Tibial artery (tissue), 4 donors: Measurements from ENCODE around the gene ZNF486.
"Not testable (repeated sequence)": the region's sequence is repeated elsewhere in the genome, so short reads cannot be mapped to it uniquely, and the experiment has no call there.

Experiments used
- DNase-seq, 2 donors: peaks; one replicate each; pipeline ENCODE4 v3.0.0-alpha.2; 2019
- H3K27ac ChIP-seq, 2 donors: fragments of 200-600 bp; sonication (generic) in 1 of 2; 1 replicate in 1 of 2; 2 replicates in 1 of 2; pipeline ENCODE4 v1.5.1; 2018 to 2019; ENCODE audit warnings: mild to moderate bottlenecking in 1 of 2
- H3K27me3 ChIP-seq, 2 donors: fragments of 200-600 bp; sonication (generic) in 1 of 2; one replicate each; pipeline versions ENCODE4 v1.5.1 to v1.6.0; 2016 to 2019
- H3K36me3 ChIP-seq, 3 donors: fragments of 200-600 bp; sonication (generic) in 2 of 3; one replicate each; pipeline ENCODE4 v1.5.1; 2016 to 2019; ENCODE audit warnings: mild to moderate bottlenecking in 2 of 3
- H3K4me1 ChIP-seq, 4 donors: fragments of 200-600 bp; sonication (generic) in 2 of 4; 1 replicate in 3 of 4; 2 replicates in 1 of 4; pipeline ENCODE4 v1.5.1; 2016 to 2019
- H3K4me3 ChIP-seq, 2 donors: fragments of 200-600 bp; sonication (generic) in 1 of 2; 1 replicate in 1 of 2; 2 replicates in 1 of 2; pipeline ENCODE4 v1.5.1; 2018 to 2019; ENCODE audit warnings: mild to moderate bottlenecking in 2 of 2
- H3K9me3 ChIP-seq, 3 donors: fragments of 200-600 bp; sonication (generic) in 1 of 3; one replicate each; pipeline ENCODE4 v1.5.1; 2016 to 2019
- CTCF ChIP-seq, 2 experiments: fragments of 200-600 bp in 1 of 2; fragments of 450-650 bp in 1 of 2; IDR thresholded peaks; one replicate each; pipeline ENCODE4 v1.5.1; 2017 to 2019; ENCODE audit warnings: antibody characterized with exemption in 2 of 2, mild to moderate bottlenecking in 1 of 2, moderate library complexity in 1 of 2
- intact Hi-C: fragments of 100-400 bp; cut with DNase I; formaldehyde crosslinking; loops from one replicate; pipeline ENCODE4 v1.15.0; 2023; ENCODE audit warnings: low total_unique reads

The ZNF486 gene

GRCh38 chr19:20167020-20167644, at the start of gene ZNF486:
Gene ZNF486, plus strand, starts transcription at chr19:20167214. Its CDS starts 117 bp downstream, at chr19:20167331.
- peak within 1 kb of the TSS; percentile 71 to 86 for H3K4me3 ChIP-seq
- TF ChIP-seq CTCF (IDR thresholded peaks at IDR 0.05), result no peak
- H3K36me3 ChIP-seq, result peaks cover 0 to 13% (median 12%) of the 10 kb centered on the region in 3 donors
- intact Hi-C loops, result loop anchor here (5.0 kb wide), 2 partner anchors 130 to 435 kb away; partner anchors contain the start of genes ZNF14 and ZNF682
- no peaks in the 10 kb centered on the region for H3K9me3 ChIP-seq
- peak within 1 kb of the TSS; percentile 74 to 79 for H3K27ac ChIP-seq
- peak; percentile 98 to 99 for DNase-seq
- H3K27me3 ChIP-seq, result no peaks in the 10 kb centered on the region
- H3K4me1 ChIP-seq, result peaks cover 0 to 12% (median 9%) of the 10 kb centered on the region in 4 donors

- H3K27me3 ChIP-seq, H3K27ac ChIP-seq, H3K4me3 ChIP-seq, intact Hi-C loops, DNase-seq, H3K4me1 ChIP-seq: not testable (repeated sequence)
- Histone ChIP-seq H3K9me3 (peaks cover 16 to 98% (median 52%) of the 10 kb centered on the region in 3 donors), H3K36me3 (peaks cover 35 to 82% (median 78%) of the 10 kb centered on the region in 3 donors)
Measured at GRCh38 chr19:20118064-20118839, 48.8 kb upstream of the ZNF486 start.

GRCh38 chr19:20124879-20125278, 42.1 kb upstream of the ZNF486 start:
- peaks cover 9 to 78% (median 65%) of the 10 kb centered on the region in 3 donors for H3K36me3 ChIP-seq
- peaks cover 3 to 81% (median 23%) of the 10 kb centered on the region in 3 donors for H3K9me3 ChIP-seq
- intact Hi-C loops, result no loop called here
- no peak overlapping the region for H3K27ac ChIP-seq
- no peaks in the 10 kb centered on the region for H3K27me3 ChIP-seq
- no peak overlapping the region for H3K4me3 ChIP-seq
- no peaks in the 10 kb centered on the region for H3K4me1 ChIP-seq
- no peak for DNase-seq
- no peak for TF ChIP-seq CTCF (IDR thresholded peaks at IDR 0.05)

GRCh38 chr19:20132933-20133332, 34.1 kb upstream of the ZNF486 start:
- H3K4me1 ChIP-seq, H3K27me3 ChIP-seq, intact Hi-C loops, H3K27ac ChIP-seq, DNase-seq, H3K4me3 ChIP-seq: not testable (repeated sequence)
- Histone ChIP-seq H3K36me3 (peaks cover 4 to 18% (median 15%) of the 10 kb centered on the region in 3 donors), H3K9me3 (peaks cover 0 to 67% (median 10%) of the 10 kb centered on the region in 3 donors)

GRCh38 chr19:20137714-20138113, 29.3 kb upstream of the ZNF486 start:
- H3K27ac ChIP-seq, H3K36me3 ChIP-seq, DNase-seq, H3K27me3 ChIP-seq, H3K4me3 ChIP-seq, H3K4me1 ChIP-seq, intact Hi-C loops: not testable (repeated sequence)
- peaks cover 0 to 43% (median 3%) of the 10 kb centered on the region in 3 donors for H3K9me3 ChIP-seq

- intact Hi-C loops, result no loop called here
- TF ChIP-seq CTCF (IDR thresholded peaks at IDR 0.05), result no peak
- H3K27me3 ChIP-seq, result no peaks in the 10 kb centered on the region
Measured at GRCh38 chr19:20151617-20152145, 15.3 kb upstream of the ZNF486 start.

GRCh38 chr19:20152506-20152905, 14.5 kb upstream of the ZNF486 start:
- H3K4me1 ChIP-seq, H3K4me3 ChIP-seq, H3K27me3 ChIP-seq, H3K27ac ChIP-seq, H3K36me3 ChIP-seq, DNase-seq, intact Hi-C loops, H3K9me3 ChIP-seq: not testable (repeated sequence)

More at GRCh38 chr19:20151617-20152145, 15.3 kb upstream of the ZNF486 start:
- H3K4me3 ChIP-seq, result no peak overlapping the region
- no peaks in the 10 kb centered on the region for H3K4me1 ChIP-seq
- H3K27ac ChIP-seq, result no peak overlapping the region
- DNase-seq, result no peak
- H3K36me3 ChIP-seq, result no peaks in the 10 kb centered on the region
- no peaks in the 10 kb centered on the region for H3K9me3 ChIP-seq
